Type B pancreatic cell (in vitro differentiated cells): Measurements from ENCODE around the gene CHCHD6. TPM values are rescaled to one million over a fixed set of nuclear protein-coding genes. Genes with fewer than 3 reads are reported as not detected.

Experiments used
- DNase-seq: peaks from one replicate; pipeline ENCODE4 v3.0.0; 2021; ENCODE audit warnings: mixed read lengths; ENCODE audit not compliant: unreplicated experiment; ENCODE audit errors: extremely low spot score
- H3K27ac Mint-ChIP-seq: 2 replicates; pipeline ENCODE4 v1.8.0; 2021; ENCODE audit warnings: mild to moderate bottlenecking, mixed read lengths
- H3K27me3 Mint-ChIP-seq: 2 replicates; pipeline ENCODE4 v1.8.0; 2021; ENCODE audit warnings: mixed read lengths
- H3K36me3 Mint-ChIP-seq: 2 replicates; pipeline ENCODE4 v1.8.0; 2021; ENCODE audit warnings: mixed read lengths
- H3K4me1 Mint-ChIP-seq: one replicate; pipeline ENCODE4 v1.8.0; 2021; ENCODE audit warnings: mixed read lengths; ENCODE audit not compliant: unreplicated experiment
- H3K4me3 Mint-ChIP-seq: 2 replicates; pipeline ENCODE4 v1.8.0; 2021; ENCODE audit warnings: mild to moderate bottlenecking, mixed read lengths
- H3K9me3 Mint-ChIP-seq: 2 replicates; pipeline ENCODE4 v1.8.0; 2021; ENCODE audit warnings: mixed read lengths
- CTCF ChIP-seq: fragments of 200-600 bp; sonication (generic); conservative IDR thresholded peaks from 2 replicates; pipeline ENCODE4 v1.5.0; 2021; ENCODE audit warnings: antibody characterized with exemption, mild to moderate bottlenecking
- total RNA-seq: library from RNA; stranded (reverse); gene quantifications from 2 replicates; pipeline ENCODE4 v1.2.1, GENCODE V29; 2021; ENCODE audit warnings: low replicate concordance

CHCHD6 gene
- total RNA-seq, 1 donor from 2014 or later: 17.5 TPM

GRCh38 chr3:126915015-126915414, 211.0 kb downstream of the CHCHD6 start:
- Mint-ChIP-seq H3K4me3 (no peak overlapping the region), H3K27me3 (no peaks in the 10 kb centered on the region), H3K27ac (no peak overlapping the region), H3K36me3 (peaks cover 5% of the 10 kb centered on the region), H3K9me3 (no peaks in the 10 kb centered on the region), H3K4me1 (no peaks in the 10 kb centered on the region)
- no peak for DNase-seq
- no peak for TF ChIP-seq CTCF

GRCh38 chr3:126916546-126916945, 212.5 kb downstream of the CHCHD6 start:
- no peaks in the 10 kb centered on the region for H3K9me3 Mint-ChIP-seq
- H3K4me3 Mint-ChIP-seq: no peak overlapping the region
- no peak overlapping the region for H3K27ac Mint-ChIP-seq
- DNase-seq: no peak
- no peaks in the 10 kb centered on the region for H3K27me3 Mint-ChIP-seq
- peaks cover 2% of the 10 kb centered on the region for H3K4me1 Mint-ChIP-seq
- no peaks in the 10 kb centered on the region for H3K36me3 Mint-ChIP-seq
- TF ChIP-seq CTCF: no peak

- H3K9me3 Mint-ChIP-seq: no peaks in the 10 kb centered on the region
- no peak for TF ChIP-seq CTCF
- DNase-seq: no peak
- peaks cover 6% of the 10 kb centered on the region for H3K4me1 Mint-ChIP-seq
- no peak overlapping the region for H3K4me3 Mint-ChIP-seq
- no peak overlapping the region for H3K27ac Mint-ChIP-seq
- no peaks in the 10 kb centered on the region for H3K27me3 Mint-ChIP-seq
- no peaks in the 10 kb centered on the region for H3K36me3 Mint-ChIP-seq
Measured at GRCh38 chr3:126917232-126917804, 213.3 kb downstream of the CHCHD6 start.

- H3K36me3 Mint-ChIP-seq: no peaks in the 10 kb centered on the region
- H3K9me3 Mint-ChIP-seq: no peaks in the 10 kb centered on the region
- no peak for TF ChIP-seq CTCF
- H3K27ac Mint-ChIP-seq: no peak overlapping the region
- DNase-seq: no peak
- peaks cover 6% of the 10 kb centered on the region for H3K4me1 Mint-ChIP-seq
- H3K27me3 Mint-ChIP-seq: no peaks in the 10 kb centered on the region
- H3K4me3 Mint-ChIP-seq: no peak overlapping the region
Measured at GRCh38 chr3:126918355-126918821, 214.3 kb downstream of the CHCHD6 start.

GRCh38 chr3:126921085-126921824, 217.2 kb downstream of the CHCHD6 start:
- Mint-ChIP-seq H3K9me3 (no peaks in the 10 kb centered on the region), H3K36me3 (no peaks in the 10 kb centered on the region), H3K27ac (no peak overlapping the region), H3K4me1 (peaks cover 11% of the 10 kb centered on the region), H3K27me3 (peaks cover 9% of the 10 kb centered on the region), H3K4me3 (no peak overlapping the region)
- no peak for DNase-seq
- TF ChIP-seq CTCF: no peak
